GM10266 (cell line): ENCODE measurements around the gene TBC1D3C.
"Not testable (repeated sequence)": the region's sequence is repeated elsewhere in the genome, so short reads cannot be mapped to it uniquely, and the experiment has no call there.

Source experiments
- DNase-seq: peaks from one replicate; pipeline ENCODE4 v3.0.0; 2012; ENCODE audit errors: extremely low spot score

TBC1D3C gene

DNA sequence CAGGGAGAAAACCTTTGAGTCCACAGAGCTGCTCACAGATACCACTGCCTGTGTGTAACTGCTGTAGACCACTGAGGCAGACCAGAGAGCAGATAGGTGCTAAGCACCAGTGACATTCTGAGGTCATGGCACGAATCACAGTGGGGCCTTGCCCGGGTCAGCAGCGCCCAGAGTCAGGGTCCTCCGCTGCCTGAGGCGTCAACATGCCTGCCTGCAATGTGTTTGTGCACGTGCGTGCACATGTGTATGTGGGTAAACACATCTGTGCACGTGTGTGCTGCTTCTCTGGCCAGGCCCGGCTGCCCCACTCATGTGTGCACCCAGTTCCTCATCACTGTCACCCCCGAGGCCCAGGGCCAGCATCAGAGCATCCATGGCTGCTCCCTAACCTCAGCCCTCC, at the start of gene TBC1D3C:
Gene TBC1D3C (minus strand): TSS at position 101 of the 400 bp plus-strand sequence. CDS start 1,568 bp downstream, outside the sequence.
- DNase-seq = not testable (repeated sequence)

DNA sequence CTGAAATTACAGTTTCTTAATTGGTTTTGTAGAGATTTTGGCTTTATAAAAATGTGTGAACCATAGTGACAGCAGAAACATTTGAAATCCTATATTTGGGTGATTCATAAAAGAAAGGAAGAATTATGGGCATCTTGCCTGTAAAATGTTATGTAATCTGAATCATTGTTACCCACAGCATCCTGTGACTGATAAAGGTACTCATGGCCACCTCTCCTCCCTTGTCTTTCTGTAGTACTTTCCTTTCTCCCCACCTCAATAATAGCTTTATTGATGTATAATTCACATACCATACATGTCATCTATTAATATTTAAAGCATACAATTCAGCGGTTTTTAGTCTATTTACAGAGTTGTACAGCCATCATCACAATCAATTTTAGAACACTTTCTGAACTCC, 30.8 kb upstream of the TBC1D3C start:
- not testable (repeated sequence) for DNase-seq

DNA sequence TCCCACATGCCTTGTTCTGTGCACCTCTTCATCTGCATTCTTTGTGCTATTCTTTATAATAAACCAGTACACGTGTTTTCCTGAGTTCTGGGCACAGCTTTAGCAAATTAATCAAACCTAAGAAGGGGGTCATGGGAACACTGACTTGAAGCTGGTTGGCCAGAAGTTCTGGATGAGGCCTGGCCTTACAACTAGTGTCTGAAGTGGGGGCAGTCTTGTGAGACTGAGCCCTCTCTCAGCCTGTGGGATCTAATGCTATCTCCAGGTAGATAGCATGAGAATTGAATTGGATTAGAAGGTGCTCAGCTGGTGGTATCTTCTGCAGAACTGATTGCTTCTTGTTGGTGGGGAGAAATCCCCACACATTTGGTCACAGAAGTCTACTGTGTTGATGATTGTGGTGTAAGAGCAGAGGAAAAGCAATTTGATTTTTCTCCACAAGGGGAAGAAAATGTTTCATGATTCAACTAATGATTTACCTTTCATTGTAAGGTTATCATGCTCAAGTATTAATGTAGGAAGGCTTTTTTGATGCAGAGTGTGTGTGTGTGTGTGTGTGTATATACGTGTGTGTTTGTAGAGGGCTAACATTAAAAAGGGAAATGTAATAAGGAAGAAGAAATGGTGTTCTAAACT, 25.7 kb upstream of the TBC1D3C start:
- not testable (repeated sequence) for DNase-seq

DNA sequence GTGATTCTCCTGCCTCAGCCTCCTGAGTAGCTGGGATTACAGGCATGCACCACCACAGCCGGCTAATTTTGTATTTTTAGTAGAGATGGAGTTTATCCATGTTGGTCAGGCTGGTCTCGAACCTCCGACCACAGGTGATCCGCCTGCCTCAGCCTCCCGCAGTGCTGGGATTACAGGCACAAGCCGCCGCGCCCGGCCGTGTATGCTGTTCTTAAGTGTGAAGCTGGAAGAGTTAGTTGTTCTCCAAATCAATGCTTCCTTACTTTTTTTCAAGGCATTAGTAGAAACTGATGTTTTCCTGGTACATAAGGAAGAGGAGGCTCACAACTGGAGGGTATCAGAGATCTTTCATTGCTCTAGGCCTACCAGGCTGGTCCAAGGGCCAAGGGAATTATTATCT, 19.7 kb upstream of the TBC1D3C start:
- not testable (repeated sequence) for DNase-seq

DNA sequence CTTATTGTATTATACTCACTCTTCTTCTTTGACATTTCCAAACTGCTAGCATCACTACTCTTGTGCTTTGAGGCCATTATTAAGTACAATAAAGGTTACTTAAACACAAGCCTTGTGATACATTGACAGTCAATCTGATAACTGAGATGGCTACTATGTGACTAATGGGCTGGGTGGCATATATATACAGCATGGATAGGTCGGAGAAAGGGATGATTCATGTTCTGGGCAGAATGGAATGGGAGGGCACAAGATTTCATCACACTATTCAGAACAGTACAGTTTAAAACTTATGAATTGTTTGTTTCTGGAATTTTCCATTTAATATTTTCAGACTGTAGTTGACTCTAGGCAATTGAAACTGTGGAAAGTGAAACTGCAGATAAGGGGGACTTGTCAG, 18.9 kb upstream of the TBC1D3C start:
- DNase-seq = not testable (repeated sequence)
